GM19455 (cell line): ENCODE measurements around the gene RANBP1.

ENCODE experiments used
- ATAC-seq: cut with Tn5 transposase; IDR thresholded peaks from one replicate; pipeline ENCODE4 v1.9.1; 2021; ENCODE audit not compliant: unreplicated experiment

Gene RANBP1

DNA sequence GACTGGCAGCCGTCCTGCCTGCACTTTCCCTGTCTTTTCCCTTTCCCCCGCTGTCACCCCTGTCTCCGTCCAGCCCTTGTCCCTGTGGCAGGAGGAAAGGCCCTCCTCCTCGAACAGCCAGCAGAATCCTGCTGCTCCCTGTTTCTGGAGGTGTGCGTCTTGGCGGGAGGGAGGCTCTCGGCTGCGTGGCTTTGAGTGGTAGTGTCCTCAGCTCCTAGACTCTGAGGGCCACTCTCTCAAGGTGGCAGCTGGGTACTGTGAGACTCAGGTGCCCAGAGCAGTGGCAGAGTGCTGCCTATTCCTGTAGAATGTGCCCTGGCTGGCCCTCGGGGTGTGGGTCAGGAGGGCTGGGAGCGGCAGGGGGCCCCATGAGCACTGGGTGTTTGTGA, 9.1 kb upstream of the RANBP1 start:
- no peak for ATAC-seq

- no peak for ATAC-seq
Observed at GRCh38 chr22:20107471-20107901, 8.4 kb upstream of the RANBP1 start.

- no peak for ATAC-seq
Observed at GRCh38 chr22:20107951-20108756, 7.8 kb upstream of the RANBP1 start.

- ATAC-seq = no peak
Observed at GRCh38 chr22:20108757-20109230, 7.1 kb upstream of the RANBP1 start.

GRCh38 chr22:20109411-20110358, 6.2 kb upstream of the RANBP1 start:
- no peak for ATAC-seq

GRCh38 chr22:20110359-20110985, 5.4 kb upstream of the RANBP1 start:
- ATAC-seq = no peak

- ATAC-seq = no peak
Observed at GRCh38 chr22:20111045-20111688, 4.7 kb upstream of the RANBP1 start.

DNA sequence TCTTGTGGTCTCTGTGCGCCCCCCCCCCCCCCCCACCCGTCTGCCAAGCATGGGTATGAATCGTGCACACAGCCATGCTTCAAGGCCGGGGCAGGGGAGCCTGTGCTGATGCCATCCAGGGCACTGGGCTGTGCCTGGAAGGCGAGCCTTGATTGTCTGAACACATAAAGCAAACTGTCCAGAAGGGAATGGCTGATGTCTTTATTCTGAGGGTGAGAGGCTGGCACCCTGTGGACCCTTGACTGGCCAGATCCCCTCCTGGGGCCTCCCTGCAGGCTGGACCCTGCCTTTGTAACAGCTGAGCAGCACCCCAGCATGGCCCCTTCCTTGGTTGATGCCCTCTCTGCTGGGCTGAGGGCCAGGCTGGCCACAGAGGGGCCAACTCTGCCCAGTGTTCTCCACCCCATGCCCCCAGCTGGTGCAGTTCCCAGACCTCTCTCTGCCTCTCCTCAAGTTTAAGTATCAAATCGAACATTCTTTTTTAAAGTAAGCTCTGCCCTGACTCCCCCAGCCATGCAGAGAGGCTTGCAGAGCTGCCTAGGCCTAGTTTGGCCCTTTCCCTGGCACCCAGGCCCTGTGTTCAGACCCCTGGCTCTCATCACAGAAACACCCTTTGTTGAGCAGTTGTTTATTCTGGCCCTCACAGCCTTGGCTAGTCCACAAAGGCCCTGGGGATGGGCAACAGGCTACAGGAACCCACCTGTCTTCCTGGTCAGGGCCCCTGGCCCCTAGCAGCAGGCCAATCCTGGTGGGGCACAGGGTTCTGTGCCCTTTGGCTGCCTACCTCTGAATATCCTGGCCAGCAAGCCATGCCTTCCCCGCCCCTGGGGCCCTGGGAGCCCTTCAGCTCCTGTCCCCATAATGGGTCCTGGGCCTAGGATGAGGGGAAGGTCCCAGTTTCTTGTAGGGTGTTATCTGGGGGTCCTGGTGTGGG, 3.9 kb upstream of the RANBP1 start:
- no peak for ATAC-seq

DNA sequence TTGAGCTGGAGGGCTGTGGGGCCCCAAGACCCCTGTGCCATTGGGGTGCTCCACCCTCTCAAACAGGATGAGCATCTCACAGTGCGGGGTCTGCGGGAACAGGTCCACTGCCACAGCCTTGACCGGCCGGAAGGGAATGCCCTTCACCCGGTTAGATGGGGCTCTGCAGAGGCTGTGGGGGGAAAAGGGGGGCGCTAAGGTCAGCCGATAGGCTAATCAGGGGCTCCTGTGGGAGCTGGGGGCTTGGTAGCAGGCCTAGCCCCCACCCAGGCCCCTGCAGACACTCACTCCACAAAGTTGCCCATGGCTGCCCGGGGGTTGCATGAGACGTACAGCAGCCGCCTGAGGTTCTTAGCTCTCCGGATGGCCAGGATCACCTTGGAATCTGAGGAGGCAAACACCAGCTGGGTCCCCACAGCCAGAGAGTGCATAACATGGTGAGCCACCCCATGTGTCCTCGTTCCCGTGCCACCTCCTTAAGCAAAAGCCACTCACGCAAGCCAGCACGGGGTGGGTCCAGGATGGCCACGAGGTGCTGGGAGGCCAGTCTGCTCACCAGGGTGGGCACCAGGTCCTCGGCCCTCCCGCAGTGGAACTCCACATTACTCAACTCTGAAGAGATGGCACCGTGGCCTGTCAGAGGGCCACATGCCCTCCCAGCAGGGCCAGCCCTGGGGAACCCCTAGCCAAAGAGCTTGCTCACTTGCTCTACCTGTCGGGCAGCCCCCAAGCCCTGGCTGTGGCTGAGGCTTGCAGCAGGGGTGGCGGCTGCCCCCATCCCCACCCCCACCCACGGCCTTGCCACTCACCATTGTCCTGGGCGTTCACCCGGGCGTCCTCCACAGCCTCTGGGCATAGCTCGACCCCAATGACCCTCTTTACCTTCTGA, 3.0 kb upstream of the RANBP1 start:
- no peak for ATAC-seq

DNA sequence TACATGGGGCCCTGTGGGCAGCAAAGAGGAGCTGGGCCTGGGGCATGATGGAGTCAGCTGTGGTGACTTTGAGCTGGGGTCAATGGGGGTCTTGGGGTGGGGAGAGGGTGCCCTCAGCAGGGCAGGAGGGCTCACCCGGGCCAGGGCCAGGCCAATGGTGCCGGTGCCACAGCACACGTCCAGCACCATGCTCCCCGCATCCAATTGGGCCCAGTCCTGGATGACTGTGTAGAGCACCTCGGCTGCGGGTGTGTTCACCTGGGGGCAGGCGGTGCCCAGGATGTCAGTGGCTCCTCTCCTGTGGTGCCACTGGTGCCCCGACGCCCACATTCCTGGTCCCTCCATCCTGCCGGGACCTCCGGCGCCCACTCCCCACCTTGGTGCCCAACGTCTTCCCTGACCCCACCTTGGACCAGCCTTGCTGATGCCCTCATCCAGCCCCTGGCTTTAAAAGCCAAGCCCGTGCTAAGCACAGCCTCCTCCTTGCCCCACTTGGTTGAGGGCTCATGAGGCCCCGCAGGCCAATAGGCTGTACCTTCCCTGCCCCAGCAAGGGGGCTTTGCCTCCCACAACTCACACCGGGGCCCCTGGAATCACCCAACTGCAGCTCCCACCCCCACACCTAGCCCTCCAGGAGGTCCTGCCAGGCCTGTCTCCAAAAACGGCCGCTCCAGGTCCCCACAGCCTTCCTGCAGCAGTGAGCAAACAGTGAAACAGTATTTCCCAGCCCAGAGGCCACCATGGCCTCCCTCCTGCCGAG, 2.2 kb upstream of the RANBP1 start:
- no peak for ATAC-seq

DNA sequence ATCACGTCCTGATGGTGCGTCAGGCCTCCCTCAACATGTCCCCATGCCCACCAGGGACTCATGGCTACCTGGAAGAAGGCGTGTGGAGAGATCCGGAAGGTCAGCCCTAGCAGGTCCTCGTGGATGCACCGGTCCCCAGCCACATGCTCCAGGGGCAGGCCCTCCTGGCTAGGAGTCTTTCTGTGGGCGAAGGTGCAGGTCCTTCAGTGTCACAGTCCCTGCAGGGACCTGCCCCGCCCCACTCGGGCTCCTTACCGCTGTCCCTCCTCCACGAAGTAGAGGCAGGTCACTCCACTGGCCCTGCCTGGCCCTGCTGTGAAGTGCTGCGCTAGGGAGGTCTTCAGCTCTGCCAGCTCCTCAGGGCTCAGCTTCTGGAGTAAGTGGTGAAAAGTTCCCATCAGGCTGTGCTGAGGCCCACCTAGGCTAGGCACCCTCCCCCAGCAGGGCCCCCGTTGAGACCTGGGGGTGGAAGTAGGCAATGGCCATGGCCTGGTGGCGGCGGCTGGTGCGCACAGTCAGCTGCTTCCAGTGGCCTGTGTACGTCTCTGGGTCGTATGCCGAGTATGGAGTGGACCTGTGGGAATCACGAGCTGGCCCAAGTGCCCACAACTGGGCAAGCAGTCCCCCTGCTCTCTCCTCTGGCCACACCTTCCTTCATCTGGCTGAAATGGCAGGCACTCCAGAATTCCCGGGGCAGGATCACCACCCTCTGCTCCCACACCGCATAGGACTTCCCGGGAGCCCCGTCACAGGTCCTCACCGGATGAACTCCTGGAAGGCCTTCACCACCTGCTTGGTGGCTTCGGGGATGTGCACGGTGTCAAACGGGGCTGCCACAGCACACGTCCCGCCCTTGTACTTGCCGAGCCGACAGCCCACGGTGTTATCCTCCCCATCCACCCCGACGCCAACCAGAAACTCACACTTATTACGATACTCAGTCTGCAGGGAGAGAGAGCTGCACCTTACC, 1.1 kb upstream of the RANBP1 start:
- no peak for ATAC-seq

GRCh38 chr22:20116376-20116950, 559 bp downstream of the RANBP1 start:
- no peak for ATAC-seq

GRCh38 chr22:20116951-20117632, 1.2 kb downstream of the RANBP1 start, which contains the start of gene TRMT2A:
TRMT2A (minus strand) TSS chr22:20117226; CDS start chr22:20116906, 320 bp downstream.
- ATAC-seq = peak; percentile 61

DNA sequence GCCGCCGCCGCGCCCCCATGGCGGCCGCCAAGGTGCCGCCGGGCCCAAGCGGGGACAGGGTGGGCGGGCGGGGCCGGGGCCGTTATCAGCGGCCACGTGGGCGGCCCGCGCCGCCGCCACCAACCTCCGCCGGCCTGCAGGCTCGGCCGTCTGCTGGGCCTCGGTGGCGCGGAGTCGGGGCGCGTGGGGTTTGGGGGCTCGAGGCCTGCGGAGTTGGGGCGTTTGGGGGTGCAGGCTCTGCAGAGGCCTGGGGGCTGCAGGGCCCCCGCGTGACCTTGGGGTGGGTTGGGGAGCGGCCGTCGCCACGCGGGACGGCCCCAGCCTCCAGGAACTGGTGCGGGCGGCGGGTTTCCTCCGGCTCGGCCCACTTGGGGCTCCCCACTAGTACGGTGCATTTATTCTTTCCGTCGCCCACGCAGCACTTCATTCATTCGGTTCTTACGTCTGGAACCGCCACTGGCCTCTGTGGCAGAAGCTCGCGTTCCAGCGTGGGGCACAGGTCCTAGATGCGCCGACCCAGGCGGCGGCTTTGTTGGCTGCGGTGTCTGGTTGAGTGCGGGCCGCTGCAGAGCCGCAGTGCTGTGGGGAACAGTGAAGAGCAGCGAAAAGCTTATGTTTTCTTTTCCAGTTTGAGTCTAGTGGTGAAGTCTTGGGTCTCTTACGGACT, 1.9 kb downstream of the RANBP1 start:
- ATAC-seq = peak; percentile 16

DNA sequence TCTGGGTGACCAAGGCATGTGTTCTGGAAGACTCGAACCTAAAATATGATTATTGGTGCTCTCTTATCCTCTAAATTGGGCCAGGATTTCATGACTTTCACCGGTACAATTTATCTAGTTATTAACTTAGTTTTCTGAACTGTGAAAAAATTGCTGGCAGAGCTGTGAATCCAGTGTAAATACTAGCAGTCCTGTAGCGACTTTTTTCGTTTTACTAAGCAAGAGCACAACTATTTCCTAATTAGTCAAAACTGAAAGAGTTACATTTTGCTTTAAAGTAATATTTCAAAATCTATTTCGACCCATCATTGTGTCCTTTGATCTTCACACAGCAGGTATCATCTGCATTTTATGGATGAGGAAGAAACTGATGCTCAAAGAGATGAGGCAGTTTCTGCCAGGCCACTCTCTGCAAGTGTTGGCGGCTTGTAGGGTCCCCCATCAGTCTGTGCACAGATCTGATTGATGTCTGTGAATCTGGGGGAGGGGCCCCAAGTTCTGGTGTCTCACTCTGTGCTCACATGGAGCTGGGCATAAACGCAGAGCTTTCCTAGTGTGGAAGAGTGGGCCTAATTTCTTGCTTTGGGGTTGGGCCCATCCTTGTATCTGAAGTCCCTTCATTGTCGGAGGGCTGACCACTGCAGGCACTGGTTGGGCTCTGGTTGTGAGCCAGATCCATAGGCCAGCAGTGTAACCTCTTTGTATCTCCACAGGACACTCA, 2.6 kb downstream of the RANBP1 start:
- no peak for ATAC-seq
